ENCODE data around the gene PGAM2.

PGAM2 gene

DNA sequence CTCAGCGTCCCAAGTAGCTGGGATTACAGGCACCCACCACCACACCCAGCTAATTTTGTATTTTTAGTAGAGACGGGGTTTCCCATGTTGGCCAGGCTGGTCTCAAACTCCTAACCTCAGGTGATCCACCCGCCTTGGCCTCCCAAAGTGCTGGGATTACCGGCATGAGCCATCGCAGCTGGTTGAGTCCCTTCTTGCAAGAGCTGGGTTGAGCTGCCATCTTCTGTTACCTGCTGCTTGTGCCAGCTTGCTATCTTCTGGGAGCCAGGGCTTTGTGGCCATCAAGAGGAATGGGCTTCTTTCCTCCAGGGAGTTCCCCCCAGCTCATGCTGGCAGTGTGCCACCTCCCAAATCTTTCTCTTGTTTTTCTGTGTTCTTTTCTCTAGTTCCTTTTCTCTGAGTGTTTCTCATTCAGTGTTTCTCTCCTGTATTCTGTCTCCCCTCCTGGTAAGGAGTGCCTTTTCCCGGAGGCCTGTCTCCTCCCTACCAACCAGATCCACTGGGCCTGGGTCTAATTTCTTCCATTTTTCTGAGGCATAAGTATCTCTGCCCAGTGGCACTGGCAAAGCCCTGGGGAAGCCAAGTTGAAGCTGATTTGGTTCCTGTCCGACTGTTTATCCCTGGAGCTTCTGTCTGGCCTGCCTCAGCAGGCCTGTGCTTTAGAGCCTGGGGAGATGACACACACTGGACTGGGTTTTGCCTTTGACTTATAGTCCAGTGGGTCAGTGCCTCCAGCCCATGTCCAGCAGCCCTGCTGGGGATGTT, 17.2 kb downstream of the PGAM2 start:
- DNase-seq (ENCODE audit: low read depth), result no peak
- H3K4me3 ChIP-seq (ENCODE audit: low read depth, low read length), result no peak overlapping the region
- TF ChIP-seq, protein P1, sequence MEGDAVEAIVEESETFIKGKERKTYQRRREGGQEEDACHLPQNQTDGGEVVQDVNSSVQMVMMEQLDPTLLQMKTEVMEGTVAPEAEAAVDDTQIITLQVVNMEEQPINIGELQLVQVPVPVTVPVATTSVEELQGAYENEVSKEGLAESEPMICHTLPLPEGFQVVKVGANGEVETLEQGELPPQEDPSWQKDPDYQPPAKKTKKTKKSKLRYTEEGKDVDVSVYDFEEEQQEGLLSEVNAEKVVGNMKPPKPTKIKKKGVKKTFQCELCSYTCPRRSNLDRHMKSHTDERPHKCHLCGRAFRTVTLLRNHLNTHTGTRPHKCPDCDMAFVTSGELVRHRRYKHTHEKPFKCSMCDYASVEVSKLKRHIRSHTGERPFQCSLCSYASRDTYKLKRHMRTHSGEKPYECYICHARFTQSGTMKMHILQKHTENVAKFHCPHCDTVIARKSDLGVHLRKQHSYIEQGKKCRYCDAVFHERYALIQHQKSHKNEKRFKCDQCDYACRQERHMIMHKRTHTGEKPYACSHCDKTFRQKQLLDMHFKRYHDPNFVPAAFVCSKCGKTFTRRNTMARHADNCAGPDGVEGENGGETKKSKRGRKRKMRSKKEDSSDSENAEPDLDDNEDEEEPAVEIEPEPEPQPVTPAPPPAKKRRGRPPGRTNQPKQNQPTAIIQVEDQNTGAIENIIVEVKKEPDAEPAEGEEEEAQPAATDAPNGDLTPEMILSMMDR (IDR thresholded peaks at IDR 0.05; ENCODE audit: insufficient read depth, low read depth, low read length, missing control alignments), result no peak

DNA sequence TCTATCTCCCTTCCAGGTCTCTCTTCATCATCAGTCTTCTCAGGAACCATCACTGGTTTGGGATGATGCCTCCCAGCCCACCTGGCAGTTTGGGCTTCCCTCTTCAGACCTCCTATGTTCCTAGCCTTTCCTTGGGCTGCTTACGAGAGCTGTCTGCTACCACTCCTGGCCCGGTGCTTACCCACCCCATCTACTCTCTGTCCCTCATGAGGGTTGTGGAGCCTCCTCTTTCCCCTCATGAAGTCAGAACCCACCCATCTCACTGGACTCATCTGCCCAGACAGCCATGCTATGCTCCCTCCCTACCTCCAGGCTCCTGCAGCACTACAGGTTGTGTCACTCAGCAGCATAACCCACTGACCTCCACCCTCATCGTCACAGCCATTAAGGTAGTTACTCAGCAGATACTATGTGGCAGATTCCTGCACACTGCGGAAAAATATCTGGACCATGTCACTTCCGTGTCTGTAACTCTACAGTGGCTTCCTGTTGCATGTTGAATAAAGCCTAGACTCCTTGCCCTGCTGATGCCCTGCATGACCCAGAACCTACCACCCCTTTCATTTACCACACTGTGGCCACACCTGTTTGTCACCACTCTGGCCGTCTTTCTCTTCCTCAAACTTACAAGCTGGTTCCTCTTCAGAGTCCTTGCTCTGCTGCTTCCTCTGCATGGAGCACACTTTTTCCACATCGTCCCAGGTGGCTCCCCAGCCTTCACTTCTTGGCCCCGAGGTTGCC, 18.9 kb downstream of the PGAM2 start:
- H3K4me3 ChIP-seq (ENCODE audit: low read depth, low read length), result peak overlapping the region; percentile 81
- DNase-seq (ENCODE audit: low read depth), result peak; percentile 82
- TF ChIP-seq, protein P1 (IDR thresholded peaks at IDR 0.05; ENCODE audit: insufficient read depth, low read depth, low read length, missing control alignments), result no peak

DNA sequence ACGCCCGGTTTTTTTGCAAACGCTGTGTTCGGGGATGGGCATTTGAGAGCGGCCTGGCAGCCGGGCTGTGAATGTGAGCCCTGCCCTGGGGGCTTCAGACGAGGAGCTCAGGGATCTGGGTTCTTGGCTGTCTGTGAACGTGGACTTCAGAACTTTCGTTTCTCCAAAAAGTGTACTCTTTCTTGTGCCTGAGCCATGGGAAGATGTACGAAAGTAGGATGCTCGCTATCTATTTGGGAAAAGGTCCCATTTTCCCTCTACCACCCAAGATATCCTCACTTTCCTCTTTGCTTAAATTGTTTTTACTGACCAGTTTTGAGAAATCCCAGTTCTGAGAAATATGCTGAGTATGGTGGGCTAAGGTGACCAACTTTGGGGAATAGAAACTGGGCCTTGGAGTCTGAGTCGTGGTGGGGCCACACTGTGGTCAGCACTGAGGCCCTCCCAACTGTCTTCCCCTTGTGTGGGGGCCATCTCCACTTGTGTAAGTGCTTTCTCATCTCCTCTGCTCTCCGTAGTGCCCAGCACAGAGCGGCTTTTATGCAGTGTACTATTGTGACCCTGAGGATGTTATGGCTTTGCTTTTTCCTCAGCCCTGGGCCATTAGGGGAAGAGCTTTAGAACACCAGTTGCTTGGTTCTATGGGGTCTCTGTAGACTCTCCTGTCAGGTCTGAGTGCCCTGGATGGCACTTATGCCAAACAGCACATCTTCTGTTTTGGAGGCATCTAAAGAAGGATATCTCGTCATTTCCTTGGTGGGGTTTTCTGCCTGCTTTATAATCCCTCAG, 19.9 kb downstream of the PGAM2 start:
- DNase-seq (ENCODE audit: low read depth), result no peak
- TF ChIP-seq, protein P1 (IDR thresholded peaks at IDR 0.05; ENCODE audit: insufficient read depth, low read depth, low read length, missing control alignments), result no peak
- H3K4me3 ChIP-seq (ENCODE audit: low read depth, low read length), result peak overlapping the region; percentile 81

DNA sequence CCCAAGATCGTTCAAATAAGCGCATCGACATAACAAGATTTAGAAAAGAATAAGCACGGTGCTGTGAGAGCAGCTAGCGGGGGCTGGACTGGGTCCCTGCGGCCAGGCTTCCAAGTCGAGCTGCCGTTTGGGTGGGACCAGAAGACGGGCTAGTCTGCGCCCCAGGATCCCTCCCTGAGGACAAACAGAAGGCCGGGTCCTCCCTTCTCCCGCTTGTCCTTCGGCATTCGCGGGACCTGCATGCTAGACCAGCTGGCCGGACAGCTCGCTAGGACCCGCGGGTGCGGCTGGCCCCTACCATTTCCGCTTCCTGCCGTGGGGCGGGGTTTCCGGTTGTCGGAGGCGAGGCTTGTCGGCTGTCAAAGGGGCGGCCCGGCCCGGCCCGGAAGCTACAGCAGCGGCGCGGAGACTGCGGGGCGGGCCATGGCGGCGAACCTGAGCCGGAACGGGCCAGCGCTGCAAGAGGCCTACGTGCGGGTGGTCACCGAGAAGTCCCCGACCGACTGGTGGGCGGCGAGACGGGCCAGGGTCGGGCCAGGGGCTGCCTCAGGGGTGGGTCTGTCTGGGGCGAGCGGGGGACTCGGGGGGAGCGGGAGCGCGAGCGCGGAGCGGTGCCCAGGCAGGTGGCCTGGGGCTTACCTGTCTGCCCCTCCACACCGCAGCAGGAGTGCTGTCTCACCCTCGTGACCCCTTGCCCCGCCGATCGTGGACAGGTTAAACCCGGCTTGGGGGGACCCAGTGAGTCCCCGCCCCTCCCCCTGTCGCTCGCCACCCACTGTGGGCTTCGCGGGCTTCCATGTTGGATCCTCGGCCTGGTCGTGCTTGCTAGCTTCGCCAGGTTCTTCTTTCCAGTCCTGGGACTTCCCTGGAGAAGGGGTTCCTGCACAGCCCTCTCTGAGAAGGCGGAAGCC, 20.8 kb downstream of the PGAM2 start, which contains the start of gene DBNL:
TSS of gene DBNL (plus strand) at position 388 of the 911 bp plus-strand sequence. CDS start at position 424, 36 bp downstream.
- H3K4me3 ChIP-seq (ENCODE audit: low read depth, low read length), result peak within 1 kb of the TSS; percentile 81
- DNase-seq (ENCODE audit: low read depth), result peak; percentile 93
- TF ChIP-seq, protein P1 (IDR thresholded peaks at IDR 0.05; ENCODE audit: insufficient read depth, low read depth, low read length, missing control alignments), result no peak

DNA sequence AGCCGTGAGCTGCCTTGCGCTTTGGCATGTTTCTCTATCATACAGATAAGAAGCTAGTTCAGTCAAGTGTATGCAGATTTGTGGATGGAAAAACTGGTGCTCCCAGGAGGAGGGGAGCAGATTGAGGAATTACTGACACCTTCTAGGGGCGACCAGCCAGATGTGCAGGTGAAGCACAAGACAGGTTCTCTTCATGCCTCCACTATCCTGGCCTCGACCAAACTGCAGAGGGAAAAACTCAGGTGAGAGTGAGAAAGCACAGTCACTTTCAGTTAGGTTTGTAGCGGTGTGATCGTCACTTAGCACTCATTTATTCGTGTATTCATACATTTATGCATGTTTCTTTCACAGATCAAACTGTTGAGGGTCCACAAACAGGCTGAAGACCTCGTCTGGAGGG, 21.5 kb downstream of the PGAM2 start:
- TF ChIP-seq, protein P1 (IDR thresholded peaks at IDR 0.05; ENCODE audit: insufficient read depth, low read depth, low read length, missing control alignments), result no peak
- peak overlapping the region; percentile 81 for H3K4me3 ChIP-seq (ENCODE audit: low read depth, low read length)
- DNase-seq (ENCODE audit: low read depth), result no peak

DNA sequence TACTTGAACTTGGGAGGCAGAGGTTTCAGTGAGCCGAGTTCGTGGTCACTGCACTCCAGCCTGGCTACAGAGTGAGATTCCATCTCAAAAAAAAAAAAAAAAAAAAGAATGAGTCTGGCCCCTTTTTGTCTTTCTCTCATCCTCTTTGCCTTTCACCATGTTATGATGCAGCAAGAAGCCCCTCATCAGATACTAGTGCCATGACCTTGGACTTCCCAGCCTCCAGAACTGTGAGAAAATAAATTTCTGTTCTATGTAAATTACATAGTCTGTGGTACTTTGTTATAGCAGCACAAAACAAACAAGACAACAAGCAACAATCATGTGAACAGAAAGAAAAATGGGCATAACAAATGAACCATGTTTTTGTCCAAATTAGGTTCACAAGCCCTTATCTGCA, 23.1 kb downstream of the PGAM2 start:
- no peak for DNase-seq (ENCODE audit: low read depth)
- no peak overlapping the region for H3K4me3 ChIP-seq (ENCODE audit: low read depth, low read length)
- TF ChIP-seq, protein P1 (IDR thresholded peaks at IDR 0.05; ENCODE audit: insufficient read depth, low read depth, low read length, missing control alignments), result no peak
